GM18520 (cell line): ENCODE measurements around the gene GET3.
A peak's percentile ranks its signal among the peaks of the same experiment; 100 is the strongest.

ENCODE experiments used
- ATAC-seq: cut with Tn5 transposase; IDR thresholded peaks from one replicate; pipeline ENCODE4 v1.9.1; 2021; ENCODE audit not compliant: unreplicated experiment

GET3 gene

GRCh38 chr19:12750851-12751250, 13.6 kb downstream of the GET3 start:
- no peak for ATAC-seq

GRCh38 chr19:12751635-12752034, 14.3 kb downstream of the GET3 start, which contains the start of gene BEST2:
Gene BEST2, plus strand, starts transcription at chr19:12751791. Its CDS starts 802 bp downstream, at chr19:12752593.
- no peak for ATAC-seq

- ATAC-seq, result no peak
Observed at GRCh38 chr19:12752056-12752781, 14.9 kb downstream of the GET3 start.

GRCh38 chr19:12754465-12755196, 17.3 kb downstream of the GET3 start:
- ATAC-seq, result no peak

- ATAC-seq, result no peak
Observed at GRCh38 chr19:12756150-12756883, 19.0 kb downstream of the GET3 start.

GRCh38 chr19:12757544-12758274, 20.4 kb downstream of the GET3 start:
- no peak for ATAC-seq

- no peak for ATAC-seq
Observed at GRCh38 chr19:12759686-12760085, 22.4 kb downstream of the GET3 start.

- ATAC-seq, result no peak
Observed at GRCh38 chr19:12763100-12763499, 25.8 kb downstream of the GET3 start.

GRCh38 chr19:12764698-12765097, 27.4 kb downstream of the GET3 start:
- no peak for ATAC-seq

- no peak for ATAC-seq
Observed at GRCh38 chr19:12766051-12766521, 28.8 kb downstream of the GET3 start.

- ATAC-seq, result no peak
Observed at GRCh38 chr19:12767150-12767549, 29.9 kb downstream of the GET3 start.

- ATAC-seq, result no peak
Observed at GRCh38 chr19:12767666-12768065, 30.4 kb downstream of the GET3 start.

- no peak for ATAC-seq
Observed at GRCh38 chr19:12769689-12770088, 32.4 kb downstream of the GET3 start.

- no peak for ATAC-seq
Observed at GRCh38 chr19:12770922-12771321, 33.6 kb downstream of the GET3 start.

- no peak for ATAC-seq
Observed at GRCh38 chr19:12772323-12772722, 35.0 kb downstream of the GET3 start.

GRCh38 chr19:12773571-12773970, 36.3 kb downstream of the GET3 start:
- no peak for ATAC-seq

- no peak for ATAC-seq
Observed at GRCh38 chr19:12774588-12775555, 37.6 kb downstream of the GET3 start, which contains the start of gene HOOK2. Gene HOOK2, minus strand, starts transcription at chr19:12775552. Its CDS starts 103 bp downstream, at chr19:12775449.

- ATAC-seq, result peak; percentile 33
Observed at GRCh38 chr19:12777217-12778016, 40.1 kb downstream of the GET3 start.
